Ovary (tissue), 3 donors: ENCODE data around the gene ESCO1.

Experiments
- CTCF ChIP-seq, 3 donors: fragments of 450-650 bp in 2 of 3; fragments of 200-600 bp in 1 of 3; IDR thresholded peaks; one replicate each; pipeline versions ENCODE4 v1.5.1 to v1.8.0; 2016 to 2022; ENCODE audit warnings: antibody characterized with exemption in 3 of 3, mild to moderate bottlenecking in 1 of 3
- POLR2A ChIP-seq: fragments of 450-650 bp; IDR thresholded peaks from one replicate; pipeline ENCODE4 v1.6.1; 2017; ENCODE audit warnings: antibody characterized with exemption, mild to moderate bottlenecking, moderate library complexity
- donor health status: DM: no; HTN: no; CAD: no.

GRCh38 chr18:21605213-21605612, 4.7 kb upstream of the ESCO1 start:
- TF ChIP-seq CTCF (IDR thresholded peaks at IDR 0.05) (no peak), POLR2A (no peak)
